K562 (cell line): ENCODE measurements around the gene CD101. TPM values are rescaled to one million over a fixed set of nuclear protein-coding genes. Genes with fewer than 3 reads are reported as not detected.

Experiments used
- ADNP ChIP-seq: fragments of 200-800 bp; sonication (Bioruptor generic); IDR thresholded peaks from 2 replicates; pipeline ENCODE4 v1.6.1; 2016; ENCODE audit warnings: missing genetic modification characterization, missing compliant biosample characterization
- RB1 ChIP-seq: fragments of 450-650 bp; IDR thresholded peaks from 2 replicates; pipeline ENCODE4 v1.6.1; 2017; ENCODE audit warnings: low read depth, mild to moderate bottlenecking
- RNF2 ChIP-seq: sonication (generic); IDR thresholded peaks from 2 replicates; pipeline ENCODE4 v1.6.1; 2016
- TCF7 ChIP-seq: sonication (generic); IDR thresholded peaks from 2 replicates; pipeline ENCODE4 v1.6.1; 2016; ENCODE audit warnings: antibody characterized with exemption, borderline replicate concordance
- polyA plus RNA-seq, 8 experiments: library from polyadenylated mRNA; depleted of rRNA in 4 of 8; stranded (reverse) in 5 of 8; unstranded in 3 of 8; fragments of >200 nt; fragmentation: Nextera tagmentation in 2 of 8; fragmentation: Illumina TruSeq in 1 of 8; extraction: Ambion mirVana in 2 of 8; extraction: Trizol in 1 of 8; gene quantifications; 2 replicates each; pipeline versions ENCODE4 v1.2.1 to v1.2.3, GENCODE V29; 2011 to 2014; ENCODE audit warnings: inconsistent platforms in 1 of 8, missing spikeins in 1 of 8
- total RNA-seq, 7 experiments: library from RNA; depleted of rRNA in 6 of 7; stranded (reverse); fragments of >200 nt in 6 of 7; fragmentation: Illumina TruSeq in 2 of 7; extraction: Trizol in 2 of 7; gene quantifications; 2 replicates each; pipeline versions ENCODE4 v1.2.1 to v1.2.3, GENCODE V29; 2011 to 2021; ENCODE audit warnings: low replicate concordance in 1 of 7
- TF ChIP-seq, protein P1 (sequence below): fragments of 450-650 bp; IDR thresholded peaks from 2 replicates; pipeline ENCODE4 v1.6.1; 2016; ENCODE audit warnings: mild to moderate bottlenecking, moderate library complexity
- TF ChIP-seq, protein P2 (sequence below): sonication (generic); formaldehyde crosslinking; IDR thresholded peaks from 2 replicates; pipeline ENCODE4 v1.9.0; 2022; ENCODE audit warnings: mild to moderate bottlenecking, missing genetic modification reagents
- TF ChIP-seq, protein P3 (sequence below): sonication (generic); formaldehyde crosslinking; IDR thresholded peaks from 2 replicates; pipeline ENCODE4 v1.8.1; 2023; ENCODE audit warnings: mild to moderate bottlenecking, missing genetic modification reagents
- TF ChIP-seq, protein P4 (sequence below): fragments of 450-650 bp; IDR thresholded peaks from 2 replicates; pipeline ENCODE4 v1.6.1; 2017; ENCODE audit warnings: antibody characterized with exemption, mild to moderate bottlenecking

CD101 gene
- total and polyA plus RNA-seq, 9 of the 15 experiments (the other 6 are each of a cell fraction or from before 2014, with no cell fraction given), result 0.04 to 1.1 (median 0.20) TPM

DNA sequence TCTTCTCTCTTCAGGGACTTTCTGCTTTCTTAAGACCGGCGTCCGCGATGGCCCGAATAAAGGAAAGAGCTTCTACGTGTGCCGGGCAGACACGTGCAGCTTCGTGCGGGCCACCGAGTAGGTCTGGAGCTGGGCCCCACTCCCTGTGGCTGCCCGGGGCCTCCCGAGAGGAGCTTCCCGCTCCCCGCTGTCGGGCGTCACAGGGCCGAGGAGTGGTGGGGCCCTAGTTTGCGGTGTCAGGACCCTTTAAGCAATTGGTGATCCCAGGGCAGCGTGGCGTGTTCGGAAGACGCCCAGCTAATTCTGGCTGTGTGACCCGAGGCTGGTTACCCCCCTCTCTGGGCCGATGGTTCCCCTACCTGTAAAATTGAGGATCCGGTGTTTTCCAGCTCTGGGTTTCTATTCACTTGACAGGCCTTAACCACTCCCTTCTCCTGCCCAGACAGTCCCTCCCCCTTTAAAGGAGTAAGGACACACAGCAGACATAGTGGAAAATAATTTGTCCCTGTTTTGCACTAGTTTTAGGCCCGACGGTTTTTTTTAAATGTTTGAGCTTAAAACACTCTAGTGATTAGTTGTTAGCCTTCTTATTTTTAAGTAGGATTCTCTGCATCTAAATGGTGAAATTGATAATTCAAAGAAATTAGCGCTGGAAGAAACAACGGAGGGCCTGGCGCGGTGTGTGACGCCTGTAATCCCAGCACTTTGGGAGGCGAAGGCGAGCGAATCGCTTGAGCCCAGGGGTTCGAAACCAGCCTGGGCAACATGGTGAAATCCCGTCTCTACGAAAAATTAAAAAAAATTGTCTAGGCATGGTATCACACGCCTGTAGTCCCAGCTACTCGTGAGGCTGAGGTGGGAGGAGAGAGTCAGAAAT is 59.1 kb downstream of the CD101 start (continued):
- TF ChIP-seq, protein P1, sequence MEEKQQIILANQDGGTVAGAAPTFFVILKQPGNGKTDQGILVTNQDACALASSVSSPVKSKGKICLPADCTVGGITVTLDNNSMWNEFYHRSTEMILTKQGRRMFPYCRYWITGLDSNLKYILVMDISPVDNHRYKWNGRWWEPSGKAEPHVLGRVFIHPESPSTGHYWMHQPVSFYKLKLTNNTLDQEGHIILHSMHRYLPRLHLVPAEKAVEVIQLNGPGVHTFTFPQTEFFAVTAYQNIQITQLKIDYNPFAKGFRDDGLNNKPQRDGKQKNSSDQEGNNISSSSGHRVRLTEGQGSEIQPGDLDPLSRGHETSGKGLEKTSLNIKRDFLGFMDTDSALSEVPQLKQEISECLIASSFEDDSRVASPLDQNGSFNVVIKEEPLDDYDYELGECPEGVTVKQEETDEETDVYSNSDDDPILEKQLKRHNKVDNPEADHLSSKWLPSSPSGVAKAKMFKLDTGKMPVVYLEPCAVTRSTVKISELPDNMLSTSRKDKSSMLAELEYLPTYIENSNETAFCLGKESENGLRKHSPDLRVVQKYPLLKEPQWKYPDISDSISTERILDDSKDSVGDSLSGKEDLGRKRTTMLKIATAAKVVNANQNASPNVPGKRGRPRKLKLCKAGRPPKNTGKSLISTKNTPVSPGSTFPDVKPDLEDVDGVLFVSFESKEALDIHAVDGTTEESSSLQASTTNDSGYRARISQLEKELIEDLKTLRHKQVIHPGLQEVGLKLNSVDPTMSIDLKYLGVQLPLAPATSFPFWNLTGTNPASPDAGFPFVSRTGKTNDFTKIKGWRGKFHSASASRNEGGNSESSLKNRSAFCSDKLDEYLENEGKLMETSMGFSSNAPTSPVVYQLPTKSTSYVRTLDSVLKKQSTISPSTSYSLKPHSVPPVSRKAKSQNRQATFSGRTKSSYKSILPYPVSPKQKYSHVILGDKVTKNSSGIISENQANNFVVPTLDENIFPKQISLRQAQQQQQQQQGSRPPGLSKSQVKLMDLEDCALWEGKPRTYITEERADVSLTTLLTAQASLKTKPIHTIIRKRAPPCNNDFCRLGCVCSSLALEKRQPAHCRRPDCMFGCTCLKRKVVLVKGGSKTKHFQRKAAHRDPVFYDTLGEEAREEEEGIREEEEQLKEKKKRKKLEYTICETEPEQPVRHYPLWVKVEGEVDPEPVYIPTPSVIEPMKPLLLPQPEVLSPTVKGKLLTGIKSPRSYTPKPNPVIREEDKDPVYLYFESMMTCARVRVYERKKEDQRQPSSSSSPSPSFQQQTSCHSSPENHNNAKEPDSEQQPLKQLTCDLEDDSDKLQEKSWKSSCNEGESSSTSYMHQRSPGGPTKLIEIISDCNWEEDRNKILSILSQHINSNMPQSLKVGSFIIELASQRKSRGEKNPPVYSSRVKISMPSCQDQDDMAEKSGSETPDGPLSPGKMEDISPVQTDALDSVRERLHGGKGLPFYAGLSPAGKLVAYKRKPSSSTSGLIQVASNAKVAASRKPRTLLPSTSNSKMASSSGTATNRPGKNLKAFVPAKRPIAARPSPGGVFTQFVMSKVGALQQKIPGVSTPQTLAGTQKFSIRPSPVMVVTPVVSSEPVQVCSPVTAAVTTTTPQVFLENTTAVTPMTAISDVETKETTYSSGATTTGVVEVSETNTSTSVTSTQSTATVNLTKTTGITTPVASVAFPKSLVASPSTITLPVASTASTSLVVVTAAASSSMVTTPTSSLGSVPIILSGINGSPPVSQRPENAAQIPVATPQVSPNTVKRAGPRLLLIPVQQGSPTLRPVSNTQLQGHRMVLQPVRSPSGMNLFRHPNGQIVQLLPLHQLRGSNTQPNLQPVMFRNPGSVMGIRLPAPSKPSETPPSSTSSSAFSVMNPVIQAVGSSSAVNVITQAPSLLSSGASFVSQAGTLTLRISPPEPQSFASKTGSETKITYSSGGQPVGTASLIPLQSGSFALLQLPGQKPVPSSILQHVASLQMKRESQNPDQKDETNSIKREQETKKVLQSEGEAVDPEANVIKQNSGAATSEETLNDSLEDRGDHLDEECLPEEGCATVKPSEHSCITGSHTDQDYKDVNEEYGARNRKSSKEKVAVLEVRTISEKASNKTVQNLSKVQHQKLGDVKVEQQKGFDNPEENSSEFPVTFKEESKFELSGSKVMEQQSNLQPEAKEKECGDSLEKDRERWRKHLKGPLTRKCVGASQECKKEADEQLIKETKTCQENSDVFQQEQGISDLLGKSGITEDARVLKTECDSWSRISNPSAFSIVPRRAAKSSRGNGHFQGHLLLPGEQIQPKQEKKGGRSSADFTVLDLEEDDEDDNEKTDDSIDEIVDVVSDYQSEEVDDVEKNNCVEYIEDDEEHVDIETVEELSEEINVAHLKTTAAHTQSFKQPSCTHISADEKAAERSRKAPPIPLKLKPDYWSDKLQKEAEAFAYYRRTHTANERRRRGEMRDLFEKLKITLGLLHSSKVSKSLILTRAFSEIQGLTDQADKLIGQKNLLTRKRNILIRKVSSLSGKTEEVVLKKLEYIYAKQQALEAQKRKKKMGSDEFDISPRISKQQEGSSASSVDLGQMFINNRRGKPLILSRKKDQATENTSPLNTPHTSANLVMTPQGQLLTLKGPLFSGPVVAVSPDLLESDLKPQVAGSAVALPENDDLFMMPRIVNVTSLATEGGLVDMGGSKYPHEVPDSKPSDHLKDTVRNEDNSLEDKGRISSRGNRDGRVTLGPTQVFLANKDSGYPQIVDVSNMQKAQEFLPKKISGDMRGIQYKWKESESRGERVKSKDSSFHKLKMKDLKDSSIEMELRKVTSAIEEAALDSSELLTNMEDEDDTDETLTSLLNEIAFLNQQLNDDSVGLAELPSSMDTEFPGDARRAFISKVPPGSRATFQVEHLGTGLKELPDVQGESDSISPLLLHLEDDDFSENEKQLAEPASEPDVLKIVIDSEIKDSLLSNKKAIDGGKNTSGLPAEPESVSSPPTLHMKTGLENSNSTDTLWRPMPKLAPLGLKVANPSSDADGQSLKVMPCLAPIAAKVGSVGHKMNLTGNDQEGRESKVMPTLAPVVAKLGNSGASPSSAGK, result peak; percentile 54; the same call in 1 of the 2 replicates
- TF ChIP-seq ADNP (tag) (0 out of 2 replicates have a peak, but pooled peaks have one; percentile 51), RB1 (peak; percentile 36; the same call in 1 of the 2 replicates), RNF2 (peak; percentile 15; the same call in 1 of the 2 replicates), TCF7 (no peak)
- TF ChIP-seq, protein P2, sequence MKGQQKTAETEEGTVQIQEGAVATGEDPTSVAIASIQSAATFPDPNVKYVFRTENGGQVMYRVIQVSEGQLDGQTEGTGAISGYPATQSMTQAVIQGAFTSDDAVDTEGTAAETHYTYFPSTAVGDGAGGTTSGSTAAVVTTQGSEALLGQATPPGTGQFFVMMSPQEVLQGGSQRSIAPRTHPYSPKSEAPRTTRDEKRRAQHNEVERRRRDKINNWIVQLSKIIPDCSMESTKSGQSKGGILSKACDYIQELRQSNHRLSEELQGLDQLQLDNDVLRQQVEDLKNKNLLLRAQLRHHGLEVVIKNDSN (CRISPR knock-in tag), result peak; percentile 57
- TF ChIP-seq, protein P3, sequence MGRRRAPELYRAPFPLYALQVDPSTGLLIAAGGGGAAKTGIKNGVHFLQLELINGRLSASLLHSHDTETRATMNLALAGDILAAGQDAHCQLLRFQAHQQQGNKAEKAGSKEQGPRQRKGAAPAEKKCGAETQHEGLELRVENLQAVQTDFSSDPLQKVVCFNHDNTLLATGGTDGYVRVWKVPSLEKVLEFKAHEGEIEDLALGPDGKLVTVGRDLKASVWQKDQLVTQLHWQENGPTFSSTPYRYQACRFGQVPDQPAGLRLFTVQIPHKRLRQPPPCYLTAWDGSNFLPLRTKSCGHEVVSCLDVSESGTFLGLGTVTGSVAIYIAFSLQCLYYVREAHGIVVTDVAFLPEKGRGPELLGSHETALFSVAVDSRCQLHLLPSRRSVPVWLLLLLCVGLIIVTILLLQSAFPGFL, result 0 out of 2 replicates have a peak, but pooled peaks have one; percentile 25
- TF ChIP-seq, protein P4, sequence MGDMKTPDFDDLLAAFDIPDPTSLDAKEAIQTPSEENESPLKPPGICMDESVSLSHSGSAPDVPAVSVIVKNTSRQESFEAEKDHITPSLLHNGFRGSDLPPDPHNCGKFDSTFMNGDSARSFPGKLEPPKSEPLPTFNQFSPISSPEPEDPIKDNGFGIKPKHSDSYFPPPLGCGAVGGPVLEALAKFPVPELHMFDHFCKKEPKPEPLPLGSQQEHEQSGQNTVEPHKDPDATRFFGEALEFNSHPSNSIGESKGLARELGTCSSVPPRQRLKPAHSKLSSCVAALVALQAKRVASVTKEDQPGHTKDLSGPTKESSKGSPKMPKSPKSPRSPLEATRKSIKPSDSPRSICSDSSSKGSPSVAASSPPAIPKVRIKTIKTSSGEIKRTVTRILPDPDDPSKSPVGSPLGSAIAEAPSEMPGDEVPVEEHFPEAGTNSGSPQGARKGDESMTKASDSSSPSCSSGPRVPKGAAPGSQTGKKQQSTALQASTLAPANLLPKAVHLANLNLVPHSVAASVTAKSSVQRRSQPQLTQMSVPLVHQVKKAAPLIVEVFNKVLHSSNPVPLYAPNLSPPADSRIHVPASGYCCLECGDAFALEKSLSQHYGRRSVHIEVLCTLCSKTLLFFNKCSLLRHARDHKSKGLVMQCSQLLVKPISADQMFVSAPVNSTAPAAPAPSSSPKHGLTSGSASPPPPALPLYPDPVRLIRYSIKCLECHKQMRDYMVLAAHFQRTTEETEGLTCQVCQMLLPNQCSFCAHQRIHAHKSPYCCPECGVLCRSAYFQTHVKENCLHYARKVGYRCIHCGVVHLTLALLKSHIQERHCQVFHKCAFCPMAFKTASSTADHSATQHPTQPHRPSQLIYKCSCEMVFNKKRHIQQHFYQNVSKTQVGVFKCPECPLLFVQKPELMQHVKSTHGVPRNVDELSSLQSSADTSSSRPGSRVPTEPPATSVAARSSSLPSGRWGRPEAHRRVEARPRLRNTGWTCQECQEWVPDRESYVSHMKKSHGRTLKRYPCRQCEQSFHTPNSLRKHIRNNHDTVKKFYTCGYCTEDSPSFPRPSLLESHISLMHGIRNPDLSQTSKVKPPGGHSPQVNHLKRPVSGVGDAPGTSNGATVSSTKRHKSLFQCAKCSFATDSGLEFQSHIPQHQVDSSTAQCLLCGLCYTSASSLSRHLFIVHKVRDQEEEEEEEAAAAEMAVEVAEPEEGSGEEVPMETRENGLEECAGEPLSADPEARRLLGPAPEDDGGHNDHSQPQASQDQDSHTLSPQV, result 0 out of 2 replicates have a peak, but pooled peaks have one; percentile 9
